SU-DHL-6 (cell line): ENCODE measurements around the gene SLC25A1.
"Not testable (repeated sequence)": the region's sequence is repeated elsewhere in the genome, so short reads cannot be mapped to it uniquely, and the experiment has no call there.

Experiments used
- H2AFZ ChIP-seq: fragments of 200-600 bp; sonication (generic); 2 replicates; pipeline ENCODE4 v1.6.1; 2014; ENCODE audit warnings: low read depth, mild to moderate bottlenecking, moderate library complexity, mixed read lengths, antibody characterized with exemption, low read length; ENCODE audit not compliant: severe bottlenecking
- H3F3A ChIP-seq: fragments of 200-600 bp; shearing (Covaris generic); 2 replicates; pipeline ENCODE4 v1.6.0; 2016; ENCODE audit warnings: antibody characterized with exemption, mild to moderate bottlenecking; ENCODE audit not compliant: insufficient read depth
- H3K27ac ChIP-seq: fragments of 200-600 bp; sonication (generic); 2 replicates; pipeline ENCODE4 v1.5.1; 2016; ENCODE audit warnings: low read depth, mild to moderate bottlenecking, low read length, moderate library complexity, mixed read lengths
- H3K27me3 ChIP-seq: fragments of 200-600 bp; sonication (generic), shearing (Covaris generic); 2 replicates; pipeline ENCODE4 v1.6.0; 2014; ENCODE audit warnings: mild to moderate bottlenecking, low read length
- H3K36me3 ChIP-seq: fragments of 200-600 bp; sonication (generic); 2 replicates; pipeline ENCODE4 v1.6.1; 2014; ENCODE audit warnings: mild to moderate bottlenecking, low read length, mixed read lengths
- H3K4me2 ChIP-seq: fragments of 300-600, 200-600 bp; shearing (Covaris generic), sonication (generic); 2 replicates; pipeline ENCODE4 v1.6.0; 2014; ENCODE audit warnings: low read length, low read depth, mild to moderate bottlenecking; ENCODE audit not compliant: poor library complexity, severe bottlenecking
- H3K4me3 ChIP-seq: fragments of 200-600 bp; sonication (generic); 2 replicates; pipeline ENCODE4 v1.5.1; 2014; ENCODE audit warnings: antibody characterized with exemption, low read length, mild to moderate bottlenecking, mixed read lengths; ENCODE audit not compliant: insufficient read depth, poor library complexity, severe bottlenecking
- H3K79me2 ChIP-seq: fragments of 200-600 bp; sonication (generic); 2 replicates; pipeline ENCODE4 v1.6.1; 2014; ENCODE audit warnings: mild to moderate bottlenecking, low read length, moderate library complexity; ENCODE audit not compliant: insufficient read depth
- H3K9ac ChIP-seq: fragments of 200-600 bp; sonication (generic); 2 replicates; pipeline ENCODE4 v1.7.0; 2014; ENCODE audit warnings: mild to moderate bottlenecking, low read length
- H3K9me2 ChIP-seq: fragments of 200-600 bp; sonication (generic); replicated peaks from 2 replicates; pipeline ENCODE4 v1.6.1; 2014; ENCODE audit warnings: low read length; ENCODE audit not compliant: insufficient read depth
- H3K9me3 ChIP-seq: fragments of 200-600 bp; sonication (generic); 2 replicates; pipeline ENCODE4 v1.6.1; 2014; ENCODE audit warnings: low read length, mixed read lengths; ENCODE audit not compliant: insufficient read depth
- H4K20me1 ChIP-seq: fragments of 200-600 bp; sonication (generic); 2 replicates; pipeline ENCODE4 v1.6.1; 2014; ENCODE audit warnings: low read depth, mild to moderate bottlenecking, antibody characterized with exemption, low read length, moderate library complexity, mixed read lengths
- CTCF ChIP-seq: fragments of 200-600 bp; sonication (generic); IDR thresholded peaks from one replicate; pipeline ENCODE4 v1.5.1; 2017; ENCODE audit warnings: antibody characterized with exemption, mild to moderate bottlenecking, low read length, moderate library complexity; ENCODE audit not compliant: insufficient read depth, poor library complexity, severe bottlenecking
- EZH2phosphoT487 ChIP-seq: fragments of 200-600 bp; sonication (generic), shearing (Covaris generic); conservative IDR thresholded peaks from 2 replicates; pipeline ENCODE4 v1.6.1; 2018; ENCODE audit warnings: mild to moderate bottlenecking, antibody characterized with exemption, low read length, moderate library complexity, mixed read lengths

The SLC25A1 gene

GRCh38 chr22:19166421-19166820 is 12.1 kb downstream of the SLC25A1 start:
- H2AFZ ChIP-seq = no peak overlapping the region

GRCh38 chr22:19164425-19164824 is 14.1 kb downstream of the SLC25A1 start:
- no peaks in the 10 kb centered on the region for H3K9me2 ChIP-seq
- no peaks in the 10 kb centered on the region for H3F3A ChIP-seq
- H3K9ac ChIP-seq = no peak overlapping the region
- no peak overlapping the region for H3K27ac ChIP-seq
- TF ChIP-seq EZH2phosphoT487 (no peak), CTCF (no peak)
- no peaks in the 10 kb centered on the region for H3K27me3 ChIP-seq
- no peaks in the 10 kb centered on the region for H4K20me1 ChIP-seq
- no peaks in the 10 kb centered on the region for H3K36me3 ChIP-seq
- no peak overlapping the region for H3K4me2 ChIP-seq
- no peaks in the 10 kb centered on the region for H3K79me2 ChIP-seq
- no peaks in the 10 kb centered on the region for H3K9me3 ChIP-seq
- H3K4me3 ChIP-seq = no peak overlapping the region
- no peak overlapping the region for H2AFZ ChIP-seq

More at GRCh38 chr22:19166421-19166820, 12.1 kb downstream of the SLC25A1 start:
- Histone ChIP-seq H3K9me3 (no peaks in the 10 kb centered on the region), H3K9me2 (no peaks in the 10 kb centered on the region), H3K27me3 (no peaks in the 10 kb centered on the region), H3F3A (no peaks in the 10 kb centered on the region), H3K27ac (no peak overlapping the region), H4K20me1 (no peaks in the 10 kb centered on the region), H3K9ac (no peak overlapping the region), H3K4me3 (no peak overlapping the region), H3K36me3 (no peaks in the 10 kb centered on the region), H3K79me2 (no peaks in the 10 kb centered on the region), H3K4me2 (no peak overlapping the region)
- TF ChIP-seq CTCF (no peak), EZH2phosphoT487 (no peak)

- not testable (repeated sequence) for H3K9me3 ChIP-seq, H3K36me3 ChIP-seq, H3F3A ChIP-seq, H3K27ac ChIP-seq, H2AFZ ChIP-seq, H3K27me3 ChIP-seq, H4K20me1 ChIP-seq, H3K4me2 ChIP-seq, H3K9ac ChIP-seq, H3K4me3 ChIP-seq, H3K79me2 ChIP-seq, H3K9me2 ChIP-seq
Observed at GRCh38 chr22:19158649-19159048, 19.9 kb downstream of the SLC25A1 start.

- H3K79me2 ChIP-seq, H3K9me3 ChIP-seq, H3K4me2 ChIP-seq, H3K27ac ChIP-seq, H3K9ac ChIP-seq, H3F3A ChIP-seq, H3K4me3 ChIP-seq, H3K9me2 ChIP-seq, H4K20me1 ChIP-seq, H3K27me3 ChIP-seq, H2AFZ ChIP-seq, H3K36me3 ChIP-seq: not testable (repeated sequence)
Observed at GRCh38 chr22:19156109-19156508, 22.4 kb downstream of the SLC25A1 start.
